Measurements from ENCODE around the gene FAM83F.

The FAM83F gene

DNA sequence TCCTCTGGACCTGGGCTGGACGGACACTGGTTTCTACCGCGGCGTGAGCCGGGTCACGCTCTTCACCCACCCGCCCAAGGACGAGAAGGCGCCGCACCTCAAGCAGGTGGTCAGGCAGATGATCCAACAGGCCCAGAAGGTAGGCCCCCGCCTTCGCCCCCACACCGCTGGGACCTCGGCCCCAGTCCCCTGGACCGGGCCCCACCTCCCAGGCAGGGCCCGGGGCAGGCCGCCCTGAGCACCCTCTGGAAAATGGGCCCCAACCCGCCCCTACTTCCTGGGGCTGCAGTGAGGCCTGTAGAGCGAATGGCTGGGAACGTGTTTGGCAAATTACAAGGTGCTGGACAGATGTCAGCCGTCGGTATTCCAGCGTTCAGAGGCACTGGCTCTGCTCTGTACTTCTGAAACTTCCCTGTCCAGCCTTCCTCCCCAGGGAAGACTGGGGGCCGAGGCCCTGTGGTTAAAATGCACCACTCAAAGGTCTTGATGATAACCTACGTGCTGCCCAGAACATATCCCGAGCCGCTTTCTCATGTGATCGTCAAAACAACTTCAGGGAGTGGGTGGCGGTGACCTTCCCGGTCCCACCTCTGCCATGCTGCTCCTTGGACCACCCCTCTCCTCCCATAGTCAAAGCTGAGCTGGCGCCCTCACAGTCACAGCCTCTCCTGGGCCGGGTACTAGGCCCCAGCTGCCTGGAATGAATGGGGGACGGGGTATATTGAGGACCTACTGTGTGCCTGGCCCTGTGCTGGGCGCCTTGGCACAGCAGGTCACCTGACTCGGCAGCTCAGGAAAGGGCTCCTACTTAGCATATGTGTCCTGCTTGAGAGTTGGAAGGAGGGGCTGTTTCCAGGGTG lies 869 bp downstream of the FAM83F start:
- peak; percentile 16 for DNase-seq

DNA sequence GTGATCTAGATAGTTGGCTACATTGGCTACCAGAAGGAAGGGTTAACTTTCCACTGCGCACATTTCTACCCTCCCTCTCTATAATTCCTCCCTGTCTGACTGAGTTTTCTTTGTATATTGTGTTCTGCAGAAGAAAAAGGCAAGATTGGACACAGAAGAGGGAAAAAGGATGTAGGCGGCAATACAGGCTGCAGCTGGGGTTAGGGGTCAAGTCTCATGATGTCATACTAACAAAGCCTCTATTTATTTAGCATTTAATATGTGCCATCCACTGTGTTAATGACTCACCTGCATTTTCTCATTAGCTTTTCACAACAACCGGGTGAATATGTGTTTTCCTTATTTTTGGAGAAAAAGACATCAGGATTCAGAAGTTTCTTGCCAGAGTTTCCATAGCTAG lies 2.0 kb downstream of the FAM83F start:
- DNase-seq: no peak

- no peak for DNase-seq
These were observed 2.7 kb downstream of the FAM83F start for GRCh38 chr22:39997421-39997820.

GRCh38 chr22:39997939-39998726 lies 3.4 kb downstream of the FAM83F start:
- peak; percentile 73 for DNase-seq

- no peak for DNase-seq
These were observed 4.5 kb downstream of the FAM83F start for GRCh38 chr22:39999144-39999757.

DNA sequence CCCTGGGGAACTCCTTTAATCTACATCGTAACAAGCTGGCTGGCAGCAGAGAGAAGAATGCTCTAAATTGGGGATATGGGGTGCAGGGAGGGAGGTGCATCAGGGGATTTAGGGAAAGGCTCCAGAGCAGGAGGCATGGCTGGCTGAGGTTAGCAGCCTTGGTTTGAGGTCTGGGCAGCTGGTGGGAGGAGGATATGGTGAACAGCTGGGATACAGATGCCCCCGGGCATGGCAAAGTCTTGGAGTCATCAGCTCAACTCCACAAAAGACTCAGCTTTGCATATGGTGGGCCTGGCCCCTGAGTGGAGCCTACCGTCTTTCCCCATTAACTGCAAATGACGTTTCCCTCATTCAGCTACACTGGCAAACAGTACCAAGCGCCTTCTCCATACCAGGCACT lies 5.4 kb downstream of the FAM83F start:
- DNase-seq: no peak

GRCh38 chr22:40001106-40001505 lies 6.4 kb downstream of the FAM83F start:
- no peak for DNase-seq

GRCh38 chr22:40001800-40002577 lies 7.2 kb downstream of the FAM83F start:
- DNase-seq: no peak

DNA sequence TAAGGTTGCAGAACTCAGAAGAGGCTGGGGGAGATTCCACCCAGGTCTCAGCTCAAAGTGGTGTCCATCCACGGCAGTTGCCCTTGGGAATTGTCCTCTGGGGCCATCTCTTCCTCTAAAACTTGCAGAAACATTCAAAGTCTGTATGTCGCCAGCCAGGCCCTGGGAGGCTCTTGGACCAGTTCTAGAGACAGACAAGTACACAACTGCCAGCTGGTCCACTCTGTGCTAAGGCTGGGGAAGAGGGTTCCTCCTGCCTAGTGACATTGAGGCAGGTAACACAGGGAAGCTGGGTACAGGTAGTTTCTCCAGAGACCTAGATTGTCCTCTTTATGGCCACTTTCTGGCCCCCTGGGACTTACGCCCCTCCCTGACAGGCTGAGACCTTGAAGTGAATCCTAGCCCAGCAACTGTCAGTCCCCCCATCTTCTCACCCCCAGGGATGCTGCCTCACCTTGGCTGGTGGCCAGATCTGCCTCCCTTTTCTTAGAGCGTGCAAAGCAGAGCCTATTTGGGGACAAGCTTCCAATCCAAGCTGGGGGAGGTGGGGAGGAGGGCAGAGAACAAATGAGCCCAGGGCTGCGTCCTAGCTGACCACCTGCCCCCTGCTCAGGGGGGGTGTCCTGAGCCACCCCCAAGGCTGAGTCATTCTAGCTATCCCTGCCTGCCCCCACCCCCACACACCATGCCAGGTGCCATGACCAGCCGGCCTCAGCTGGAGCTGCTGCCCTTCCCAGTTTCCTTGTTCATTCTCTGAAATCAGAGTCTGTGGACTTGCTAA lies 8.4 kb downstream of the FAM83F start:
- DNase-seq: no peak

DNA sequence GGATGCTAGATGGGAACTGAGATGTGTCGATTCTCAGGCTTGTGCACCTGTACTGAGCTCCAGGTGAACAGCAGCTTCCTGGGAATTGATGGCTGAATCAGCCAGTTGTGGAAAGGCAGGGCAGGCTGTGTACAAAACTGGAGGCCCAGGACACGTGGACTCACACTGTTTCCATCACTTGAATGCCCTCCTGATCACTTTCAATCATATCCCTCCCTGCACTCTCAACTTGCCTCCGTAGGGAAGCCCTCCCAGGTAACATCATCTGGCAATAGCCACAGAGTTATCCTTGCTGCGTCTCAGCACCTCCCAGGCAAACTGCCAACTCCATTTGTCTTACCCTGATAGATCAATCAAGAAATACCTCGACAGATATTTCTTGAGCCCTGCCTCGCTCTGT lies 10.1 kb downstream of the FAM83F start:
- no peak for DNase-seq

DNA sequence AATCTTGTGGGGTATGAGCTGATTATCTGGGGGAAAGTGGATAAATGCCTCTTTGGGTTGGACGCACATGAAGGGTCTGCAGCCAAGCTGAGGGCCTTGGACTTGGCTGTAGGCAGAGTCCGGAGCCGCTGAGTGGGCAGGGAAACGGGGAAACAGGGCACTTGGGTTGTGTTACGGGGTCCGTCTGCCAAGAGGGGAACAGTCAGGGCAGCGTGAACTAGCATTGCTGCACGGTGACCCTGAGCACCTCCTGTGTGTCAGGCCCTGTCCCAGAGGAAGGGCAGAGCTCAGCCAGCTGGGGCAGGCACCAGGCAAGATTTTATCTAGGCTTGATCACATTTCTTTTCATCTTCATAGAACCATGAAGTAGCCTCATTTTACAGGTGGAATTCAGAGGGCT lies 11.9 kb downstream of the FAM83F start:
- DNase-seq: no peak

GRCh38 chr22:40007853-40008710 lies 13.3 kb downstream of the FAM83F start:
- DNase-seq: no peak

DNA sequence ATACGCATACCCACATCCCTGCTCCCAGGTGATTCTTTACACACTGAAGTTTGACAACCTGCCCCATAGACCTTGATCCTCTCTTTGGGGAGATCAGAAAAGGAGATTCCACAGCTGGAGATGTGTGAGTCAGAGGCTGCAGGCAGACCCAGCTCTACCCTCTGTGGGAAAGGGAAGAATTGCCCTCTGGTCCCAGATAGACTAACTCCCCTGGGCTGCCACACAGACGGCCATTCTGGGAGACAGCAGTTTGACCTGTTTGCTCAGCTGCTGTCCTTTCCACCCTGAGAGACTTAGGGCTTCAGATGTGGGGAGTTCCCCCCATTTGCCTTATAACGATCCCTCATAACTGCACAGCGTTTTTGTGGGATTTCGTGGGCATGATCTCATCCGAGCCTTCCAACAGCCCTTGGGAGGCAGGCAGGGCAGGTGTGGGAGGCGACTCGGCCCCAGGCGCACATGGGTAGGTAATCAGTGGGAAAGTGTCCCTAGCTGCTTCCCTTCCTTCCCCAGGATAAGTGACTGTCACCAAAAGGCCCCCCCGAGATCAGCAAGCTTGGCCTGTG lies 14.1 kb downstream of the FAM83F start:
- no peak for DNase-seq

- peak; percentile 68 for DNase-seq
These were observed 14.6 kb downstream of the FAM83F start for GRCh38 chr22:40009292-40009774.

DNA sequence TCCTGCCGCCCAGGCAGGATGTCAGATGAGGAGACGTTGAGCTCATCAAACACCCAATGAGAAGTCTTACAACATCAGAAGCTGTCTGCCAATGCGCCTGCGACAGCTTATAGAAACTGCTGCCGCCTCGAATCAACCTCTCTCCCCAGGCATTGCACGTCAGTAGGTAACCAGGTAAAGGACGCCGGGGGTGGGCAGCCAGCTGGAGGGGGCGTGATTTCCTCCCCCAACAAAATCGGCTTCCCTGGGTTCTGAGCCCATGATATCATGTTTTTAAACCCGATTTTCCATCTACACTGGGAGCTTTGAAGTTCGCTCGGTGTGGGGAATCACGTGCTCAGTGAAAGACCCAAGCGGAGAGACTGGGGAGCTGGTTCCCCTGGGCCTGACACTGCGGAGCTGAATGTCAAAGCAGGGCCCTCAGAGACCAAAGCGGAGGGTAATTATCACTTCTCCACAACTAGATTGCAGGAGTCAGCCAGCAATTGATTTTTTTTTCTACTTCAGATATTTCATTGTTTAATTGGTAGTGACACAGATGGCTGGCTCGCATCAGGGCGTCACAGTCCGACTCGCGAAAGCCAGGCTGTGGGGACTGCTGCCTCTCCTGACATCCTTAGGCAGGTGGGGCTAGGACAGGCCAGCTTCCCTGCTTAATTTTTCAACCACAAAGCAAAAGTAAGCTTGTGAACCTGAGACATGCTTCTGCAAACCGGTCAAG lies 15.4 kb downstream of the FAM83F start:
- DNase-seq: peak; percentile 35

DNA sequence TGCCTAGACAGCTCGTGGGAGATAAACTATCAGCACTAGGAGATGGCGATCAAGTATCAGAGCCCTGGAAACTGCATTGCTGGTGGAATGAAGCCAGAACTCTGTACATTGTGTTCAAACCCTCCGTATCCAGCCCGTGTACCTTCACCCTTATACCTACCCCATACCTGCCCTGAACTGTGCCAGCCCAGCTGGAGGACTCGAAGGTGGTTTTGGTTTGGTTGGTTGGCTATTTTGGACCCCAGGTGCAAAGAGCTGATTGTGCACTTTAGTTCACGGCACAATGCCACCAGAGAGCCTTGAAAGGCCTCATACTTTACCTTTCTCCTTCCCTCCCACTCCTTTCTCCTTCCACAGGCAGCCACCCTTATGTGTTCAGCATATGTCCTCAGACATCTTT lies 16.0 kb downstream of the FAM83F start:
- DNase-seq: no peak

GRCh38 chr22:40014667-40015248 lies 20.0 kb downstream of the FAM83F start:
- DNase-seq: no peak

DNA sequence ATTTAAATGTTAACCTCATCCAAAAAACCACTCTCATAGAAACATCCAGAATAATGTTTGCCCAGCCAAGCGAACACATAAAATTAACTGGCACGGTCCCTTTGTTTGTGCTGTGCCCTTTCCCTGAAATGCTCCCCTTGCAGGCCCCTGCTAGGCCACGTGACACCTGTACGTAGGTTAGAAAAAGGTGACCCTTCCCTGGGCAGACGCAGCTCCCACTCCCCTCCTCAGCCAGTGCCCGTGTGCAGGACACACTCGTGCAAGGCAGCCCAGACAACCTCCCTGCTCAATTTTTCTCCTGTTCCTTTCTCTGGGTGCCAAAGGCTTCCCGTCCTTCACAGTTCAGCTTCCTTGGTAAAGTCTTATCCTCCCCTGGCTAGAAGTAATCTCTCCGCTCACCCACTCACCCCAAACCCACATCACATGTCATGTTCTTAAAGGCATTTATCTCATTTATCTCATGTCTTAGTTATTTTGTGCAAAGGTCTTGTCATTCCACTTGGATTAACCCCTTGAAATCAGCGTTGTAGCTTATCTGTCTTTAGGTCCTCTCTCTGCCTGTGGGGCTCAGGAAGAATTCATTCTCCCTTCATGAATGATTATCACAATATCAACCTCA lies 20.7 kb downstream of the FAM83F start:
- no peak for DNase-seq

GRCh38 chr22:40018051-40018450 lies 23.3 kb downstream of the FAM83F start:
- DNase-seq: no peak

Data from NCI-H2029 (cell line).